ENCODE data around the gene SLC35D2.

- TF ChIP-seq, protein P1, sequence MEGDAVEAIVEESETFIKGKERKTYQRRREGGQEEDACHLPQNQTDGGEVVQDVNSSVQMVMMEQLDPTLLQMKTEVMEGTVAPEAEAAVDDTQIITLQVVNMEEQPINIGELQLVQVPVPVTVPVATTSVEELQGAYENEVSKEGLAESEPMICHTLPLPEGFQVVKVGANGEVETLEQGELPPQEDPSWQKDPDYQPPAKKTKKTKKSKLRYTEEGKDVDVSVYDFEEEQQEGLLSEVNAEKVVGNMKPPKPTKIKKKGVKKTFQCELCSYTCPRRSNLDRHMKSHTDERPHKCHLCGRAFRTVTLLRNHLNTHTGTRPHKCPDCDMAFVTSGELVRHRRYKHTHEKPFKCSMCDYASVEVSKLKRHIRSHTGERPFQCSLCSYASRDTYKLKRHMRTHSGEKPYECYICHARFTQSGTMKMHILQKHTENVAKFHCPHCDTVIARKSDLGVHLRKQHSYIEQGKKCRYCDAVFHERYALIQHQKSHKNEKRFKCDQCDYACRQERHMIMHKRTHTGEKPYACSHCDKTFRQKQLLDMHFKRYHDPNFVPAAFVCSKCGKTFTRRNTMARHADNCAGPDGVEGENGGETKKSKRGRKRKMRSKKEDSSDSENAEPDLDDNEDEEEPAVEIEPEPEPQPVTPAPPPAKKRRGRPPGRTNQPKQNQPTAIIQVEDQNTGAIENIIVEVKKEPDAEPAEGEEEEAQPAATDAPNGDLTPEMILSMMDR (IDR thresholded peaks at IDR 0.05) = no peak
- TF ChIP-seq POLR2A (IDR thresholded peaks at IDR 0.05) = no peak
These were observed 16.8 kb upstream of the SLC35D2 start for GRCh38 chr9:96400132-96400910.
